Measurements from ENCODE around the gene GALM. TPM values are rescaled to one million over a fixed set of nuclear protein-coding genes. Genes with fewer than 3 reads are reported as not detected.
"Not testable (repeated sequence)": the region's sequence is repeated elsewhere in the genome, so short reads cannot be mapped to it uniquely, and the experiment has no call there.

The GALM gene
- polyA plus RNA-seq, 2 of the 4 experiments (the other 2 are of a cell fraction): 33.4 to 34.2 TPM

- H3K4me2 ChIP-seq: no peak overlapping the region
- FAIRE-seq (no peak), DNase-seq (ENCODE audit: low read depth in 1 of 2, low spot score in 1 of 2) (no peak), ATAC-seq (no peak)
- H3K27ac ChIP-seq: no peak overlapping the region
- 89% methylated on average over 4 of the region's 4 CpGs for WGBS (ENCODE audit: missing lambda C conversion rate)
- peaks cover 2% of the 10 kb centered on the region; the same call in 1 of the 3 replicates for H3K9me3 ChIP-seq
- no peak for TF ChIP-seq CBX2 (IDR thresholded peaks at IDR 0.05; ENCODE audit: borderline replicate concordance, low read depth)
- no peak for TF ChIP-seq POLR2AphosphoS2 (conservative IDR thresholded peaks at IDR 0.05; ENCODE audit: low read length)
- no peak for TF ChIP-seq ZNF302 (CRISPR knock-in tag; IDR thresholded peaks at IDR 0.05)
- no peak for TF ChIP-seq RNF2 (IDR thresholded peaks at IDR 0.05; ENCODE audit: borderline replicate concordance, low read depth)
- no peak for TF ChIP-seq PBX3 (IDR thresholded peaks at IDR 0.05)
- TF ChIP-seq HOXB5 (CRISPR knock-in tag; IDR thresholded peaks at IDR 0.05): no peak
- TF ChIP-seq E2F6 (IDR thresholded peaks at IDR 0.05; ENCODE audit: borderline replicate concordance, low read depth): no peak
- no peak for TF ChIP-seq BHLHE40 (IDR thresholded peaks at IDR 0.05; ENCODE audit: low read depth, low read length)
- TF ChIP-seq KDM1A (IDR thresholded peaks at IDR 0.05; ENCODE audit: low read depth): no peak
- no peak for TF ChIP-seq CBX8 (IDR thresholded peaks at IDR 0.05)
- no peak for TF ChIP-seq MAFK (IDR thresholded peaks at IDR 0.05; ENCODE audit: partially characterized antibody)
- TF ChIP-seq FOSB (CRISPR knock-in tag; IDR thresholded peaks at IDR 0.05): no peak
- TF ChIP-seq NR3C1 (IDR thresholded peaks at IDR 0.05): no peak
- TF ChIP-seq RFX5 (IDR thresholded peaks at IDR 0.05): no peak
- TF ChIP-seq BCL3 (IDR thresholded peaks at IDR 0.05): no peak
- H3K4me1 ChIP-seq: 0 out of 3 replicates have a peak, but pooled peaks cover 3% of the 10 kb centered on the region
- no peak overlapping the region for H3K4me3 ChIP-seq
- ChIA-PET CTCF (interaction anchor here (0.6 to 1.5 kb wide), 2 partner anchors 98 to 119 kb away, joined by 3 to 4 read pairs; no protein-coding TSS in a partner anchor), POLR2A (no interaction called here)
Observed at GRCh38 chr2:38701542-38701941, 35.6 kb downstream of the GALM start.

DNA sequence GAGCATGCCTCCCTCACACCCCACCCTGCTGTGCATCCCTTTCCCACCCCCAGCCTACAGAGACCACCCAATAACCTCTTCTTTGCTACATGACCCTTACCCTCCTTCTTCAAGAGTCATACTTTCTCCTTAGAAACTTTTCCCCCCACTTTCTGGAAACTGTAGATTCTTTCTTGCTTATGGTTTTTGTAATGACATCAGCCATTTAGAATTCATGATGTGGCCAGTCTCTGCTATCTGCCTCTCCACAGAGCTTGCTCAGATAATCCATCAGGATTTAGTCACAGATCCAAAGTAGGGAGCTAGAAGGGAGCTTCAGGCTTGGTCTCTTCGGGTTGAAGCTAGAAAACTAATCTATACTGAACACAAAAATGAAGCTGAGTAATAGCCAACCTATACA is 36.5 kb downstream of the GALM start:
- Histone ChIP-seq H3K4me2 (peak overlapping the region; percentile 0; the same call in 2 of the 3 replicates), H3K9me3 (peaks cover 2% of the 10 kb centered on the region; the same call in 1 of the 3 replicates), H3K27ac (peak overlapping the region in 1 of 2 experiments; percentile 43; a peak in 2 of 6 replicates), H3K4me3 (no peak overlapping the region), H3K4me1 (0 out of 3 replicates have a peak, but pooled peaks cover 3% of the 10 kb centered on the region)
- CTCF ChIA-PET: no interaction called here
- peak in 1 of 2 experiments; percentile 16 for DNase-seq (ENCODE audit: low read depth in 1 of 2, low spot score in 1 of 2)
- no peak for TF ChIP-seq TP53 (CRISPR knock-in tag; IDR thresholded peaks at IDR 0.05)
- TF ChIP-seq NPAS2 (CRISPR knock-in tag; IDR thresholded peaks at IDR 0.05; ENCODE audit: borderline replicate concordance): no peak
- TF ChIP-seq, protein P1, sequence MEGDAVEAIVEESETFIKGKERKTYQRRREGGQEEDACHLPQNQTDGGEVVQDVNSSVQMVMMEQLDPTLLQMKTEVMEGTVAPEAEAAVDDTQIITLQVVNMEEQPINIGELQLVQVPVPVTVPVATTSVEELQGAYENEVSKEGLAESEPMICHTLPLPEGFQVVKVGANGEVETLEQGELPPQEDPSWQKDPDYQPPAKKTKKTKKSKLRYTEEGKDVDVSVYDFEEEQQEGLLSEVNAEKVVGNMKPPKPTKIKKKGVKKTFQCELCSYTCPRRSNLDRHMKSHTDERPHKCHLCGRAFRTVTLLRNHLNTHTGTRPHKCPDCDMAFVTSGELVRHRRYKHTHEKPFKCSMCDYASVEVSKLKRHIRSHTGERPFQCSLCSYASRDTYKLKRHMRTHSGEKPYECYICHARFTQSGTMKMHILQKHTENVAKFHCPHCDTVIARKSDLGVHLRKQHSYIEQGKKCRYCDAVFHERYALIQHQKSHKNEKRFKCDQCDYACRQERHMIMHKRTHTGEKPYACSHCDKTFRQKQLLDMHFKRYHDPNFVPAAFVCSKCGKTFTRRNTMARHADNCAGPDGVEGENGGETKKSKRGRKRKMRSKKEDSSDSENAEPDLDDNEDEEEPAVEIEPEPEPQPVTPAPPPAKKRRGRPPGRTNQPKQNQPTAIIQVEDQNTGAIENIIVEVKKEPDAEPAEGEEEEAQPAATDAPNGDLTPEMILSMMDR (IDR thresholded peaks at IDR 0.05): no peak
- no peak for TF ChIP-seq KDM1A (IDR thresholded peaks at IDR 0.05; ENCODE audit: low read depth)
- TF ChIP-seq BCL3 (IDR thresholded peaks at IDR 0.05): no peak
- TF ChIP-seq E2F6 (IDR thresholded peaks at IDR 0.05; ENCODE audit: borderline replicate concordance, low read depth): no peak
- TF ChIP-seq HOXB13 (CRISPR knock-in tag; IDR thresholded peaks at IDR 0.05; ENCODE audit: low read depth): no peak
- TF ChIP-seq NR3C1 (IDR thresholded peaks at IDR 0.05): no peak
- TF ChIP-seq FOXS1 (CRISPR knock-in tag; IDR thresholded peaks at IDR 0.05): no peak
- TF ChIP-seq, protein P2, sequence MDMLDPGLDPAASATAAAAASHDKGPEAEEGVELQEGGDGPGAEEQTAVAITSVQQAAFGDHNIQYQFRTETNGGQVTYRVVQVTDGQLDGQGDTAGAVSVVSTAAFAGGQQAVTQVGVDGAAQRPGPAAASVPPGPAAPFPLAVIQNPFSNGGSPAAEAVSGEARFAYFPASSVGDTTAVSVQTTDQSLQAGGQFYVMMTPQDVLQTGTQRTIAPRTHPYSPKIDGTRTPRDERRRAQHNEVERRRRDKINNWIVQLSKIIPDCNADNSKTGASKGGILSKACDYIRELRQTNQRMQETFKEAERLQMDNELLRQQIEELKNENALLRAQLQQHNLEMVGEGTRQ (IDR thresholded peaks at IDR 0.05): no peak
- TF ChIP-seq, protein P3, sequence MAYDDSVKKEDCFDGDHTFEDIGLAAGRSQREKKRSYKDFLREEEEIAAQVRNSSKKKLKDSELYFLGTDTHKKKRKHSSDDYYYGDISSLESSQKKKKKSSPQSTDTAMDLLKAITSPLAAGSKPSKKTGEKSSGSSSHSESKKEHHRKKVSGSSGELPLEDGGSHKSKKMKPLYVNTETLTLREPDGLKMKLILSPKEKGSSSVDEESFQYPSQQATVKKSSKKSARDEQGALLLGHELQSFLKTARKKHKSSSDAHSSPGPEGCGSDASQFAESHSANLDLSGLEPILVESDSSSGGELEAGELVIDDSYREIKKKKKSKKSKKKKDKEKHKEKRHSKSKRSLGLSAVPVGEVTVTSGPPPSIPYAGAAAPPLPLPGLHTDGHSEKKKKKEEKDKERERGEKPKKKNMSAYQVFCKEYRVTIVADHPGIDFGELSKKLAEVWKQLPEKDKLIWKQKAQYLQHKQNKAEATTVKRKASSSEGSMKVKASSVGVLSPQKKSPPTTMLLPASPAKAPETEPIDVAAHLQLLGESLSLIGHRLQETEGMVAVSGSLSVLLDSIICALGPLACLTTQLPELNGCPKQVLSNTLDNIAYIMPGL (CRISPR knock-in tag; IDR thresholded peaks at IDR 0.05; ENCODE audit: borderline replicate concordance): no peak
- TF ChIP-seq POLR2AphosphoS2 (conservative IDR thresholded peaks at IDR 0.05; ENCODE audit: low read length): no peak
- WGBS (ENCODE audit: missing lambda C conversion rate): 87% methylated on average over 1 of the region's 1 CpG
- ATAC-seq: no peak
- POLR2A ChIA-PET: interaction anchor here (0.6 to 2.1 kb wide), 2 partner anchors 49 to 161 kb away, joined by 5 to 7 read pairs; partner anchors contain the start of gene SRSF7
- no peak for FAIRE-seq

GRCh38 chr2:38703336-38703735 is 37.4 kb downstream of the GALM start:
- H3K27ac ChIP-seq; ATAC-seq; H3K9me3 ChIP-seq; H3K4me3 ChIP-seq; DNase-seq (ENCODE audit: low read depth in 1 of 2, low spot score in 1 of 2); H3K4me1 ChIP-seq; H3K4me2 ChIP-seq; FAIRE-seq: not testable (repeated sequence)
- POLR2A ChIA-PET: interaction anchor here (2.1 kb wide), 1 partner anchor 48 kb away, joined by 7 read pairs; the partner anchor contains the start of gene SRSF7
- CTCF ChIA-PET: interaction anchor here (1.2 to 1.4 kb wide), 2 partner anchors 15 to 99 kb away, joined by 3 to 4 read pairs; no protein-coding TSS in a partner anchor
- 96% methylated on average over 5 of the region's 5 CpGs for WGBS (ENCODE audit: missing lambda C conversion rate)
